ENCODE measurements around the gene MEAK7.

The MEAK7 gene

DNA sequence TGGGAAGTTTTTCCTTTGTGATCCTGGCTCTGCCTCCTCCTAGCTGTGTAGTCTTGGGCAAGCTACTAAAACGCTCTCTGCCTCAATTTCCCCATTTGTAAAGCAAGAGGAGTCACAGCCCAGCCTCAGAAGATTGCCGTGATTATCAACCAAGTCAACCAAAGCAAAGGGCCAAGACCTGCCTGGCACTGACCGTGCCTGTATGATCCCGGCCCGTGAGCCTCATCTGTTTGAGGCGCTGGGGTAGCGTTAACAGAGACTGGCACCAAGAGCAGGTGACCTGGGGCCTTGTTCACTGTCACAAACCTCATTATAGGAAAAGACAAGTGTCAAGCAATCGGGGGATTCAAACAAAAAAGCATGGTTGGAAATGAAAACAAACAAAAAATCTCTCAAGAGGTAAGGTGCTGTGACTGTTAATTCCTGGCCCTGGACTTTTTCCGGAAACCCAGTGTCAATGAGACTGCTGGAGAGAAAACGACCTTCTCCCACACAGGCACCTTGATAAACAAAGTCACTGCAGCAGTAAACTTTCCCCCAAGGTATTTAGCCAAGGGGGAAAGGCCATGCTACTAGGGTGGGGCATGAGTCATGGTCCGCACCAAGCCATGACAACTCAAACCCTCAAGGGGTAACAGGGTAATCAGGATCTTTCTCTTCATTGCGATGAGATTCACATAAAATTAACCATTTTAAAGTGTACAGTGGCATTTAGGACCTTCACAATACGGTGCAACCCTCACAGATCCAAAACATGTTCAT, 5.4 kb downstream of the MEAK7 start:
- TF ChIP-seq ZNF70 (CRISPR knock-in tag; IDR thresholded peaks at IDR 0.05) (no peak), ZC3H10 (CRISPR knock-in tag; IDR thresholded peaks at IDR 0.05) (no peak), CSDC2 (CRISPR knock-in tag; IDR thresholded peaks at IDR 0.05) (no peak), ZNF565 (CRISPR knock-in tag; conservative IDR thresholded peaks at IDR 0.05; ENCODE audit: low read depth) (no peak), BACH2 (CRISPR knock-in tag; IDR thresholded peaks at IDR 0.05; ENCODE audit: borderline replicate concordance) (no peak), ZNF8 (CRISPR knock-in tag; IDR thresholded peaks at IDR 0.05) (no peak), ISL1 (CRISPR knock-in tag; IDR thresholded peaks at IDR 0.05) (no peak), ZFP30 (CRISPR knock-in tag; IDR thresholded peaks at IDR 0.05) (no peak), ESRRG (CRISPR knock-in tag; IDR thresholded peaks at IDR 0.05) (no peak), TCF4 (CRISPR knock-in tag; IDR thresholded peaks at IDR 0.05; ENCODE audit: borderline replicate concordance) (no peak), OSR1 (CRISPR knock-in tag; IDR thresholded peaks at IDR 0.05) (no peak), RARB (CRISPR knock-in tag; IDR thresholded peaks at IDR 0.05) (no peak), PPARA (CRISPR knock-in tag; IDR thresholded peaks at IDR 0.05; ENCODE audit: borderline replicate concordance) (no peak)
- TF ChIP-seq, protein P1, sequence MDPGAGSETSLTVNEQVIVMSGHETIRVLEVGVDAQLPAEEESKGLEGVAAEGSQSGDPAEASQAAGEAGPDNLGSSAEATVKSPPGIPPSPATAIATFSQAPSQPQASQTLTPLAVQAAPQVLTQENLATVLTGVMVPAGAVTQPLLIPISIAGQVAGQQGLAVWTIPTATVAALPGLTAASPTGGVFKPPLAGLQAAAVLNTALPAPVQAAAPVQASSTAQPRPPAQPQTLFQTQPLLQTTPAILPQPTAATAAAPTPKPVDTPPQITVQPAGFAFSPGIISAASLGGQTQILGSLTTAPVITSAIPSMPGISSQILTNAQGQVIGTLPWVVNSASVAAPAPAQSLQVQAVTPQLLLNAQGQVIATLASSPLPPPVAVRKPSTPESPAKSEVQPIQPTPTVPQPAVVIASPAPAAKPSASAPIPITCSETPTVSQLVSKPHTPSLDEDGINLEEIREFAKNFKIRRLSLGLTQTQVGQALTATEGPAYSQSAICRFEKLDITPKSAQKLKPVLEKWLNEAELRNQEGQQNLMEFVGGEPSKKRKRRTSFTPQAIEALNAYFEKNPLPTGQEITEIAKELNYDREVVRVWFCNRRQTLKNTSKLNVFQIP (CRISPR knock-in tag; IDR thresholded peaks at IDR 0.05; ENCODE audit: borderline replicate concordance, low read depth) = no peak
- TF ChIP-seq, protein P2, sequence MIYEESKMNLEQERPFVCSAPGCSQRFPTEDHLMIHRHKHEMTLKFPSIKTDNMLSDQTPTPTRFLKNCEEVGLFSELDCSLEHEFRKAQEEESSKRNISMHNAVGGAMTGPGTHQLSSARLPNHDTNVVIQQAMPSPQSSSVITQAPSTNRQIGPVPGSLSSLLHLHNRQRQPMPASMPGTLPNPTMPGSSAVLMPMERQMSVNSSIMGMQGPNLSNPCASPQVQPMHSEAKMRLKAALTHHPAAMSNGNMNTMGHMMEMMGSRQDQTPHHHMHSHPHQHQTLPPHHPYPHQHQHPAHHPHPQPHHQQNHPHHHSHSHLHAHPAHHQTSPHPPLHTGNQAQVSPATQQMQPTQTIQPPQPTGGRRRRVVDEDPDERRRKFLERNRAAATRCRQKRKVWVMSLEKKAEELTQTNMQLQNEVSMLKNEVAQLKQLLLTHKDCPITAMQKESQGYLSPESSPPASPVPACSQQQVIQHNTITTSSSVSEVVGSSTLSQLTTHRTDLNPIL (CRISPR knock-in tag; IDR thresholded peaks at IDR 0.05; ENCODE audit: low read depth) = no peak
- TF ChIP-seq, protein P3, sequence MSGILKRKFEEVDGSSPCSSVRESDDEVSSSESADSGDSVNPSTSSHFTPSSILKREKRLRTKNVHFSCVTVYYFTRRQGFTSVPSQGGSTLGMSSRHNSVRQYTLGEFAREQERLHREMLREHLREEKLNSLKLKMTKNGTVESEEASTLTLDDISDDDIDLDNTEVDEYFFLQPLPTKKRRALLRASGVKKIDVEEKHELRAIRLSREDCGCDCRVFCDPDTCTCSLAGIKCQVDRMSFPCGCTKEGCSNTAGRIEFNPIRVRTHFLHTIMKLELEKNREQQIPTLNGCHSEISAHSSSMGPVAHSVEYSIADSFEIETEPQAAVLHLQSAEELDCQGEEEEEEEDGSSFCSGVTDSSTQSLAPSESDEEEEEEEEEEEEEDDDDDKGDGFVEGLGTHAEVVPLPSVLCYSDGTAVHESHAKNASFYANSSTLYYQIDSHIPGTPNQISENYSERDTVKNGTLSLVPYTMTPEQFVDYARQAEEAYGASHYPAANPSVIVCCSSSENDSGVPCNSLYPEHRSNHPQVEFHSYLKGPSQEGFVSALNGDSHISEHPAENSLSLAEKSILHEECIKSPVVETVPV (CRISPR knock-in tag; IDR thresholded peaks at IDR 0.05) = no peak
- TF ChIP-seq, protein P4, sequence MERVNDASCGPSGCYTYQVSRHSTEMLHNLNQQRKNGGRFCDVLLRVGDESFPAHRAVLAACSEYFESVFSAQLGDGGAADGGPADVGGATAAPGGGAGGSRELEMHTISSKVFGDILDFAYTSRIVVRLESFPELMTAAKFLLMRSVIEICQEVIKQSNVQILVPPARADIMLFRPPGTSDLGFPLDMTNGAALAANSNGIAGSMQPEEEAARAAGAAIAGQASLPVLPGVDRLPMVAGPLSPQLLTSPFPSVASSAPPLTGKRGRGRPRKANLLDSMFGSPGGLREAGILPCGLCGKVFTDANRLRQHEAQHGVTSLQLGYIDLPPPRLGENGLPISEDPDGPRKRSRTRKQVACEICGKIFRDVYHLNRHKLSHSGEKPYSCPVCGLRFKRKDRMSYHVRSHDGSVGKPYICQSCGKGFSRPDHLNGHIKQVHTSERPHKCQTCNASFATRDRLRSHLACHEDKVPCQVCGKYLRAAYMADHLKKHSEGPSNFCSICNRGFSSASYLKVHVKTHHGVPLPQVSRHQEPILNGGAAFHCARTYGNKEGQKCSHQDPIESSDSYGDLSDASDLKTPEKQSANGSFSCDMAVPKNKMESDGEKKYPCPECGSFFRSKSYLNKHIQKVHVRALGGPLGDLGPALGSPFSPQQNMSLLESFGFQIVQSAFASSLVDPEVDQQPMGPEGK (CRISPR knock-in tag; IDR thresholded peaks at IDR 0.05; ENCODE audit: borderline replicate concordance) = no peak
- no peak for ATAC-seq

DNA sequence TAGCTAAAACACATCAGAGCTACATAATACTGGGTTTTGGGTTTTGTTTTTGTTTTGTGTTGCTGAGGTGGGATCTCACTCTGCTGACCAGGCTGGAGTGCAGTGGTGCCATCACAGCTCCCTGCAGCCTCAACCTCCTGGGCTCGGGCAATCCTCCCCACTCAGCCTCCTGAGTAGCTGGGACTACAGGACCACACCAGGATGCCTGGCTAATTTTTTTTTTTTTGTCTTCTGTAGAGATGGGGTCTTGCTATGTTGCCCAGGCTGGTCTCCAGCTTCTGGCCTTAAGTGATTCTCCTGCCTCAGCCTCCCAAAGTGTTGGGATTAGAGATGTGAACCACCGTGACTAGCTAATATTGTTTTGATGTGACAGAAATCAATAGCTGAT, 6.2 kb downstream of the MEAK7 start:
- no peak for ATAC-seq
- TF ChIP-seq ZNF70 (CRISPR knock-in tag; IDR thresholded peaks at IDR 0.05) (no peak), BACH2 (CRISPR knock-in tag; IDR thresholded peaks at IDR 0.05; ENCODE audit: borderline replicate concordance) (no peak), CSDC2 (CRISPR knock-in tag; IDR thresholded peaks at IDR 0.05) (no peak), OSR1 (CRISPR knock-in tag; IDR thresholded peaks at IDR 0.05) (no peak), TCF4 (CRISPR knock-in tag; IDR thresholded peaks at IDR 0.05; ENCODE audit: borderline replicate concordance) (no peak), ZFP30 (CRISPR knock-in tag; IDR thresholded peaks at IDR 0.05) (no peak), GLIS3 (CRISPR knock-in tag; IDR thresholded peaks at IDR 0.05) (no peak), RARB (CRISPR knock-in tag; IDR thresholded peaks at IDR 0.05) (no peak), ZFP3 (CRISPR knock-in tag; IDR thresholded peaks at IDR 0.05) (no peak), ARNTL (CRISPR knock-in tag; IDR thresholded peaks at IDR 0.05; ENCODE audit: borderline replicate concordance, low read depth) (no peak), ISL1 (CRISPR knock-in tag; IDR thresholded peaks at IDR 0.05) (no peak), TOX (CRISPR knock-in tag; IDR thresholded peaks at IDR 0.05; ENCODE audit: borderline replicate concordance) (no peak), ESRRG (CRISPR knock-in tag; IDR thresholded peaks at IDR 0.05) (no peak), SNAI2 (CRISPR knock-in tag; IDR thresholded peaks at IDR 0.05) (no peak)
- TF ChIP-seq, protein P4 (CRISPR knock-in tag; IDR thresholded peaks at IDR 0.05; ENCODE audit: borderline replicate concordance) = no peak
- TF ChIP-seq, protein P2 (CRISPR knock-in tag; IDR thresholded peaks at IDR 0.05; ENCODE audit: low read depth) = no peak
- TF ChIP-seq, protein P1 (CRISPR knock-in tag; IDR thresholded peaks at IDR 0.05; ENCODE audit: borderline replicate concordance, low read depth) = no peak
- TF ChIP-seq, protein P5, sequence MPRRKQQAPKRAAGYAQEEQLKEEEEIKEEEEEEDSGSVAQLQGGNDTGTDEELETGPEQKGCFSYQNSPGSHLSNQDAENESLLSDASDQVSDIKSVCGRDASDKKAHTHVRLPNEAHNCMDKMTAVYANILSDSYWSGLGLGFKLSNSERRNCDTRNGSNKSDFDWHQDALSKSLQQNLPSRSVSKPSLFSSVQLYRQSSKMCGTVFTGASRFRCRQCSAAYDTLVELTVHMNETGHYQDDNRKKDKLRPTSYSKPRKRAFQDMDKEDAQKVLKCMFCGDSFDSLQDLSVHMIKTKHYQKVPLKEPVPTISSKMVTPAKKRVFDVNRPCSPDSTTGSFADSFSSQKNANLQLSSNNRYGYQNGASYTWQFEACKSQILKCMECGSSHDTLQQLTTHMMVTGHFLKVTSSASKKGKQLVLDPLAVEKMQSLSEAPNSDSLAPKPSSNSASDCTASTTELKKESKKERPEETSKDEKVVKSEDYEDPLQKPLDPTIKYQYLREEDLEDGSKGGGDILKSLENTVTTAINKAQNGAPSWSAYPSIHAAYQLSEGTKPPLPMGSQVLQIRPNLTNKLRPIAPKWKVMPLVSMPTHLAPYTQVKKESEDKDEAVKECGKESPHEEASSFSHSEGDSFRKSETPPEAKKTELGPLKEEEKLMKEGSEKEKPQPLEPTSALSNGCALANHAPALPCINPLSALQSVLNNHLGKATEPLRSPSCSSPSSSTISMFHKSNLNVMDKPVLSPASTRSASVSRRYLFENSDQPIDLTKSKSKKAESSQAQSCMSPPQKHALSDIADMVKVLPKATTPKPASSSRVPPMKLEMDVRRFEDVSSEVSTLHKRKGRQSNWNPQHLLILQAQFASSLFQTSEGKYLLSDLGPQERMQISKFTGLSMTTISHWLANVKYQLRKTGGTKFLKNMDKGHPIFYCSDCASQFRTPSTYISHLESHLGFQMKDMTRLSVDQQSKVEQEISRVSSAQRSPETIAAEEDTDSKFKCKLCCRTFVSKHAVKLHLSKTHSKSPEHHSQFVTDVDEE (CRISPR knock-in tag; IDR thresholded peaks at IDR 0.05) = no peak

Measured in SK-N-SH treated with all-trans-retinoic acid at 6 μM for 48 hours (cell line).